Measurements from ENCODE around the gene CHRNB1. TPM values are rescaled to one million over a fixed set of nuclear protein-coding genes. Genes with fewer than 3 reads are reported as not detected.
"Not testable (repeated sequence)": the region's sequence is repeated elsewhere in the genome, so short reads cannot be mapped to it uniquely, and the experiment has no call there.

The CHRNB1 gene
- total RNA-seq, 2 experiments from 2014 or later: 13.2 to 13.4 TPM

DNA sequence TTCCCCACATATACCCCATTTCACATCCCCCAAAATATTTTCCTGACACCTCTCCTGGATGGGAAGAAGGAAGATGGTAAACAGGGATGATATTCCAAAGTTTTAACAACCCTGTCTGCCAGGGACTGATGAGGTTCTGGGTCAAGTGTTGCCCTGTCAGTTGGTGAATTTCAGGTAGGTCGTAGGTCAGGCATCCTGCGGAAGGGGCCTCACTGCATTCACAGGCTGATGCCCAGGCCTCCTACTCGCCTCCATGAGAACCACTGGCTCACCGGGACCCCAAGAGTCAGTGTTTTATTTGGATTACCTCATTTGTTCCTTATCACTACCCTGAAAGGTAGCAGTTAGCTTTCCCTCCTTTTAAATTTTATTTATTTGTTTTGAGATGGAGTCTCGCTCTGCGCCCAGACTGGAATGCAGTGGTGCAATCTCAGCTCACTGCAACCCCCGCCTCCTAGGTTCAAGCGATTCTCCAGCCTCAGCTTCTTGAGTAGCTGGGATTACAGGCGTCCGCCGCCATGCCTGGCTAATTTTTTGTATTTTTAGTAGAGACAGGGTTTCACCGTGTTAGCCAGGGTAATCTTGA is 24.0 kb downstream of the CHRNB1 start:
- no peak for TF ChIP-seq EZH2phosphoT487 (IDR thresholded peaks at IDR 0.05; ENCODE audit: borderline replicate concordance, low read depth, low read length)
- TF ChIP-seq, protein P1, sequence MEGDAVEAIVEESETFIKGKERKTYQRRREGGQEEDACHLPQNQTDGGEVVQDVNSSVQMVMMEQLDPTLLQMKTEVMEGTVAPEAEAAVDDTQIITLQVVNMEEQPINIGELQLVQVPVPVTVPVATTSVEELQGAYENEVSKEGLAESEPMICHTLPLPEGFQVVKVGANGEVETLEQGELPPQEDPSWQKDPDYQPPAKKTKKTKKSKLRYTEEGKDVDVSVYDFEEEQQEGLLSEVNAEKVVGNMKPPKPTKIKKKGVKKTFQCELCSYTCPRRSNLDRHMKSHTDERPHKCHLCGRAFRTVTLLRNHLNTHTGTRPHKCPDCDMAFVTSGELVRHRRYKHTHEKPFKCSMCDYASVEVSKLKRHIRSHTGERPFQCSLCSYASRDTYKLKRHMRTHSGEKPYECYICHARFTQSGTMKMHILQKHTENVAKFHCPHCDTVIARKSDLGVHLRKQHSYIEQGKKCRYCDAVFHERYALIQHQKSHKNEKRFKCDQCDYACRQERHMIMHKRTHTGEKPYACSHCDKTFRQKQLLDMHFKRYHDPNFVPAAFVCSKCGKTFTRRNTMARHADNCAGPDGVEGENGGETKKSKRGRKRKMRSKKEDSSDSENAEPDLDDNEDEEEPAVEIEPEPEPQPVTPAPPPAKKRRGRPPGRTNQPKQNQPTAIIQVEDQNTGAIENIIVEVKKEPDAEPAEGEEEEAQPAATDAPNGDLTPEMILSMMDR (conservative IDR thresholded peaks at IDR 0.05; ENCODE audit: low read length): no peak
- Histone ChIP-seq H3K9me3 (ENCODE audit: low read length) (no peaks in the 10 kb centered on the region), H3K36me3 (ENCODE audit: insufficient read depth, low read length) (no peaks in the 10 kb centered on the region), H3K4me3 (ENCODE audit: low read depth, low read length, poor library complexity, severe bottlenecking) (no peak overlapping the region), H3K79me2 (ENCODE audit: insufficient read depth, low read depth, low read length) (no peaks in the 10 kb centered on the region), H3K4me2 (ENCODE audit: low read length) (no peak overlapping the region), H3K27ac (ENCODE audit: low read depth, low read length, poor library complexity, severe bottlenecking) (no peak overlapping the region), H3K4me1 (ENCODE audit: insufficient read depth, low read length, poor library complexity, severe bottlenecking) (peaks cover 15% of the 10 kb centered on the region), H2AFZ (ENCODE audit: low read length) (no peak overlapping the region), H4K20me1 (ENCODE audit: insufficient read depth, low read length) (no peaks in the 10 kb centered on the region), H3K9me2 (ENCODE audit: insufficient read depth, low read length) (no peaks in the 10 kb centered on the region)
- ChIA-PET POLR2A (no interaction called here), CTCF (ENCODE audit: unreplicated experiment) (no interaction called here)
- no peak for DNase-seq (ENCODE audit: low spot score)
- intact Hi-C loops (cut with micrococcal nuclease; ENCODE audit: unreplicated experiment): no loop called here
- no TSS peak for BruUV-seq (replicated peaks)

DNA sequence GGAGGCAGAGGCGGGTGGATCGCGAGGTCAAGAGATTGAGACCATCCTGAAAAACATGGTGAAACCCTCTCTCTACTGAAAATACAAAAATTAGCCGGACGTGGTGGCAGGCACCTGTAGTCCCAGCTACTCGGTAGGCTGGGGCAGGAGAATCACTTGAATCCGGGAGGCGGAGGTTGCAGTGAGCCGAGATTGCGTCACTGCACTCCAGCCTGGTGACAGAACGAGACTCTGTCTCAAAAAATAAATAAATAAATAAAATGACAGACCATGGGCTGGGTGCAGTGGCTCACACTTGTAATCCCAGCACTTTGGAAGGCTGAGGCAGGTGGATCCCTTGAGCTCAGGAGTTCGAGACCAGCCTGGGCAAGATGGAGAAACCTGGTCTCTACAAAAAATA is 25.0 kb downstream of the CHRNB1 start:
- H4K20me1 ChIP-seq (ENCODE audit: insufficient read depth, low read length); intact Hi-C loops (cut with micrococcal nuclease; ENCODE audit: unreplicated experiment); H3K79me2 ChIP-seq (ENCODE audit: insufficient read depth, low read depth, low read length); H2AFZ ChIP-seq (ENCODE audit: low read length); DNase-seq (ENCODE audit: low spot score); H3K4me3 ChIP-seq (ENCODE audit: low read depth, low read length, poor library complexity, severe bottlenecking); H3K4me2 ChIP-seq (ENCODE audit: low read length); H3K9me3 ChIP-seq (ENCODE audit: low read length); H3K36me3 ChIP-seq (ENCODE audit: insufficient read depth, low read length); BruUV-seq (replicated peaks); CTCF ChIA-PET (ENCODE audit: unreplicated experiment); POLR2A ChIA-PET; H3K27ac ChIP-seq (ENCODE audit: low read depth, low read length, poor library complexity, severe bottlenecking); H3K9me2 ChIP-seq (ENCODE audit: insufficient read depth, low read length): not testable (repeated sequence)
- peaks cover 15% of the 10 kb centered on the region for H3K4me1 ChIP-seq (ENCODE audit: insufficient read depth, low read length, poor library complexity, severe bottlenecking)

DNA sequence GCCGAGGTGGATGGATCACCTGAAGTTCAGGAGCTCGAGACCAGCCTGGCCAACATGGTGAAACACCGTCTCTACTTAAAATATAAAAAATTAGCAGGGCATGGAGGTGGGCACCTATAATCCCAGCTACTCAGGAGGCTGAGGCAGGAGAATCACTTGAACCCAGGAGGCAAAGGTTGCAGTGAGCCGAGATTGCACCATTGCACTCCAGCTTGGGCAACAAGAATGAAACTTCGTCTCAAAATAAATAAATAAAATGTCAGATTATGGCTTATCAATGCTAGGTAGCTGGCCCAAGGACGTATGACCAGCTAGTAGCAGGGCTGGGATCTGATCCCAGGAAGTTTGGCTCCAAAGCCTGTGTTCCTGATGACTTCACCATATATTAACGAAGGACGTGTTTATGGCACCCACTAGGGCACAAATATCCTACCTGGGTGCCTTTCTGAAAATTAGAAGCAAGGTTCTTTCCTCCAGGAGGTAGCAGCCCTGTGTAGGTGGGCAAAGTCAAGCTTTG is 25.7 kb downstream of the CHRNB1 start:
- H3K9me3 ChIP-seq (ENCODE audit: low read length); H3K36me3 ChIP-seq (ENCODE audit: insufficient read depth, low read length); H3K4me2 ChIP-seq (ENCODE audit: low read length); H2AFZ ChIP-seq (ENCODE audit: low read length); H3K9me2 ChIP-seq (ENCODE audit: insufficient read depth, low read length); BruUV-seq (replicated peaks); H4K20me1 ChIP-seq (ENCODE audit: insufficient read depth, low read length); CTCF ChIA-PET (ENCODE audit: unreplicated experiment); H3K27ac ChIP-seq (ENCODE audit: low read depth, low read length, poor library complexity, severe bottlenecking); H3K79me2 ChIP-seq (ENCODE audit: insufficient read depth, low read depth, low read length); intact Hi-C loops (cut with micrococcal nuclease; ENCODE audit: unreplicated experiment); DNase-seq (ENCODE audit: low spot score); POLR2A ChIA-PET; H3K4me3 ChIP-seq (ENCODE audit: low read depth, low read length, poor library complexity, severe bottlenecking): not testable (repeated sequence)
- peaks cover 15% of the 10 kb centered on the region for H3K4me1 ChIP-seq (ENCODE audit: insufficient read depth, low read length, poor library complexity, severe bottlenecking)

DNA sequence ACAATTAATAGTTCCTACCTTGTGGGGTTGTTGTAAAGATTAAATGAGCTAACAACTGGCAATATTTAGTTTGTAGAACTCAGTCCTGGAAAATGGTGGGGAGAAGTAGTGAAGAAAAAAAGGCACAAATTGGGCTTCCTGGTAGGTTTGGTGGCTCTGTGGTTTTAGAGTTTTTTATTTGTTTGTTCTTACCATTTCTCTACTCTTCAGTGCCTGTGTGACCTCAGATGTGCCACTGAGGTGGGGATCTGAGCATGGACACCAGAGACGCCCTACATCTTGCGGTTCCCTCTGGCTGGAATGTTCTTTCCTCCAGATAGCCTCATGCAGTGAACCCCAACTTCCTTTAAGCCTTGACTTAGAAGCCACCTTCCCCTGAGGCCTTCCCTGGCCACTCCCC is 26.9 kb downstream of the CHRNB1 start:
- TF ChIP-seq EZH2phosphoT487 (IDR thresholded peaks at IDR 0.05; ENCODE audit: borderline replicate concordance, low read depth, low read length): no peak
- TF ChIP-seq, protein P1 (conservative IDR thresholded peaks at IDR 0.05; ENCODE audit: low read length): no peak

DNA sequence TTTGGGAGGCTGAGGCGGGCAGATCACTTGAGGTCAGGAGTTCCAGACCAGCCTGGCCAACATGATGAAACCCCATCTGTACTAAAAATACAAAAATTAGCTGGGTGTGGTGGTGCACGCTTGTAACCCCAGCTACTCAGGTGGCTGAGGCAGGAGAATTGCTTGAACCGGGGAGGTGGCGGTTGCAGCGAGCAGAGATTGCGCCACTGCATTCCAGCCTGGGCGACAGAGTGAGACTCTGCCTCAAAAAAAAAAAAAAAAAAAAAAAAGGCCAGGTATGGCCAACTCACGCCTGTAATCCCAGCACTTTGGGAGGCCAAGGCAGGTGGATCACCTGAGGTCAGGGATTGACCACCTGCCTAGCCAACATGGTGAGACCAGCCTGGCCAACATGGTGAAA is 29.9 kb downstream of the CHRNB1 start:
- BruUV-seq (replicated peaks); H3K4me1 ChIP-seq (ENCODE audit: insufficient read depth, low read length, poor library complexity, severe bottlenecking); H3K36me3 ChIP-seq (ENCODE audit: insufficient read depth, low read length); CTCF ChIA-PET (ENCODE audit: unreplicated experiment); H3K4me2 ChIP-seq (ENCODE audit: low read length); H3K27ac ChIP-seq (ENCODE audit: low read depth, low read length, poor library complexity, severe bottlenecking); H4K20me1 ChIP-seq (ENCODE audit: insufficient read depth, low read length); H3K79me2 ChIP-seq (ENCODE audit: insufficient read depth, low read depth, low read length); H3K4me3 ChIP-seq (ENCODE audit: low read depth, low read length, poor library complexity, severe bottlenecking); H3K9me3 ChIP-seq (ENCODE audit: low read length); H2AFZ ChIP-seq (ENCODE audit: low read length); H3K9me2 ChIP-seq (ENCODE audit: insufficient read depth, low read length); intact Hi-C loops (cut with micrococcal nuclease; ENCODE audit: unreplicated experiment); DNase-seq (ENCODE audit: low spot score): not testable (repeated sequence)
- POLR2A ChIA-PET: interaction anchor here (0.8 kb wide), 1 partner anchor 92 kb away, joined by 3 read pairs; no protein-coding TSS in a partner anchor

More for the DNA sequence above, 26.9 kb downstream of the CHRNB1 start:
- intact Hi-C loops (cut with micrococcal nuclease; ENCODE audit: unreplicated experiment): no loop called here
- Histone ChIP-seq H3K4me1 (ENCODE audit: insufficient read depth, low read length, poor library complexity, severe bottlenecking) (peaks cover 11% of the 10 kb centered on the region), H3K4me2 (ENCODE audit: low read length) (no peak overlapping the region), H3K36me3 (ENCODE audit: insufficient read depth, low read length) (no peaks in the 10 kb centered on the region), H2AFZ (ENCODE audit: low read length) (no peak overlapping the region), H3K9me2 (ENCODE audit: insufficient read depth, low read length) (no peaks in the 10 kb centered on the region), H3K27ac (ENCODE audit: low read depth, low read length, poor library complexity, severe bottlenecking) (no peak overlapping the region), H3K79me2 (ENCODE audit: insufficient read depth, low read depth, low read length) (no peaks in the 10 kb centered on the region), H3K9me3 (ENCODE audit: low read length) (no peaks in the 10 kb centered on the region), H3K4me3 (ENCODE audit: low read depth, low read length, poor library complexity, severe bottlenecking) (no peak overlapping the region), H4K20me1 (ENCODE audit: insufficient read depth, low read length) (no peaks in the 10 kb centered on the region)
- ChIA-PET POLR2A (no interaction called here), CTCF (ENCODE audit: unreplicated experiment) (no interaction called here)
- no TSS peak for BruUV-seq (replicated peaks)
- DNase-seq (ENCODE audit: low spot score): no peak

Data from OCI-LY7 (cell line).